DMS153 treated with DMSO at 0.1 percent for 48 hours (cell line): ENCODE results near the gene PEX14.
"Not testable (repeated sequence)": the region's sequence is repeated elsewhere in the genome, so short reads cannot be mapped to it uniquely, and the experiment has no call there.

Experiments
- DNase-seq: peaks from one replicate; lab custom pipeline; 2025; ENCODE audit not compliant: unreplicated experiment; lab: John Stamatoyannopoulos, UW

The PEX14 gene

DNA sequence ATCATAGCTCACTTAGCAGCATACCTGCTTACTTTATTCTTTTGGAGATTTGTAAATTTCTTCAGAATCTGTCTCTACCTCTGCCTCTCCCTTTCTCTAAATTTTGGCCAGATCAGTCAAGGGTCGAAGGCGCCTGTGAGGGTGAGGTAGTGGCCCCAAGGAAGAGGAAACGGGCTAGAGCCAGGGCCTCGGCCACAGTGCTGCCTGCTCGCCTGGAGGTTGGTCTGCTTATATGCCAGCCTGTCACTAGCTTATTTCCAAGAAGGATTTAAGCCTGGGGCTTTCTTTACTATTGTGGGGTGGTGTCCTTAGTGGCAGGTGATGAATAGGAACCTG, 19.6 kb downstream of the PEX14 start:
- DNase-seq, result no peak

GRCh38 chr1:10494754-10495474, 20.2 kb downstream of the PEX14 start:
- peak; percentile 92 for DNase-seq

DNA sequence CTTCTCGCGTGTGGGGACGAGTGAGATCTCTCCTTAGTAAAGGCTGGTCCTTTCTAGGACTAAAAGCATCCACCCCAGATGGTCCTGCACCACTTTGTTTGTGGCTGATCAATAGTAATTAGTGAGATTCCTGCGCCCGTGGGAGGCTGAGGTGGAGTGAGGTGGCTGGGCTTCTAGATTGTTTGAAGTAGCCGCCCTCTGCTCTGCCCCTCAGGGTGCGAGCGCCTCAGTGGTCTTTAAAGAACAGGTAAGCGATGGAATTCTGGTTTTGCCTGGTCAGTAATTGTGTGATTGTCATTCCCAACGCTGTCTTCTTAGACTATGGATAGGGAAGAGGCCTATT, 20.7 kb downstream of the PEX14 start:
- no peak for DNase-seq

GRCh38 chr1:10495952-10496351, 21.2 kb downstream of the PEX14 start:
- no peak for DNase-seq

DNA sequence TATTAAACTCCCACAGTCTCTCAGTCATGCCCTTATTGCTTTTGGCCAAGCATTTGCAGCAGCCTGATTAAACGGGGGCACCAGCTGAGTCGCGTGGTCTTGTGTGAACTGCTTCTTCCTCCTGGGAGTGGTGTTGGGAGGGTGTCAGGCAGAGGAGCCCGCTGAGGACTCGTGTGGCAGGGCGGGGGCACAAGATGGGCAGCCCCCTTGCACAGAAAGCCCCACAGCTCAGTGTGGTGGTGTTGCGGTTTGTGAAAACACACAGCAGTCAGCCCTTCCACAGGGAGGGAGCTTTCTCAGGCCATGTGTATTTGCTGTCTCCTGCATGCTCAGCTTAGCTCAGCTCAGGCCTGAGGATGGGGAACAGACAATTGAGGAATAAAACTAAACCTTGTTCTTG, 22.4 kb downstream of the PEX14 start:
- no peak for DNase-seq

DNA sequence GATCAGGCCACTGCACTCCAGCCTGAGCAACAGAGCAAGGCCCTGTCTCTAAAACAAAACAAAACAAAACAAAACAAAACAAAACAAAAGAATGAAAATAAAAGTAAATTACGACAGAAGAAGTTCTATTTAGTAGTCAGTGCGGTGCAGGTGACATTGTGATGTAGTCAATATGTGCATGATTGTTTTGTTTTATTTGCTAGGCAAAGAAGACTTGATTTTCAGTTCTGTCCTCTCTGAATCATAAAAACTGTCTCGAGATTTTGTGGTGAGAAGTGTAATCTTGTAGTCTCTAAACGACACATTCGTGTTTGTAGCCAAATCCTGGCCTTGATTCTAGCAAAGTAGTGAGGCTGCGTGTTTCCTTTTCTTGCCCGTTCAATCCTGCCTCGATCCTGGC, 23.5 kb downstream of the PEX14 start:
- no peak for DNase-seq

DNA sequence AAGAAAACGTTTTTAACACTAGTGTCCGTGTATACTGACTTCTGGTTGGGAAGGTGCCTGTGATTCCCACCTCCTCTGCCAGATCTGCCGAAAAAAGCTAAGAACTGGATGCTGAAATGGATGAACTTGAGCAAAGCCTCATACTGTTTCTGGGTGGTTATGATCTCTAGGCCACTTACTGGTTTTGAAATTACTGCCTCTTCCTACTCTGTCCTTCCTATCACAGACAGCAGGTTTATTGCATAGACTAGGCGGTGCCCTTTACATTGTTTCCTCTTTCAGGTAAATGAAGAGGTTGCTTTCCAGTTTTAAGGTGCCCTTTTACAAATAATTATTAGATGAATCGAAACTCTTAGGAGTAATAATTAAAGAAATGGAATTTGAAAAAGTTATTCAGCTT, 27.5 kb downstream of the PEX14 start:
- DNase-seq, result no peak

- DNase-seq, result no peak
Observed at GRCh38 chr1:10504249-10504648, 29.5 kb downstream of the PEX14 start.

DNA sequence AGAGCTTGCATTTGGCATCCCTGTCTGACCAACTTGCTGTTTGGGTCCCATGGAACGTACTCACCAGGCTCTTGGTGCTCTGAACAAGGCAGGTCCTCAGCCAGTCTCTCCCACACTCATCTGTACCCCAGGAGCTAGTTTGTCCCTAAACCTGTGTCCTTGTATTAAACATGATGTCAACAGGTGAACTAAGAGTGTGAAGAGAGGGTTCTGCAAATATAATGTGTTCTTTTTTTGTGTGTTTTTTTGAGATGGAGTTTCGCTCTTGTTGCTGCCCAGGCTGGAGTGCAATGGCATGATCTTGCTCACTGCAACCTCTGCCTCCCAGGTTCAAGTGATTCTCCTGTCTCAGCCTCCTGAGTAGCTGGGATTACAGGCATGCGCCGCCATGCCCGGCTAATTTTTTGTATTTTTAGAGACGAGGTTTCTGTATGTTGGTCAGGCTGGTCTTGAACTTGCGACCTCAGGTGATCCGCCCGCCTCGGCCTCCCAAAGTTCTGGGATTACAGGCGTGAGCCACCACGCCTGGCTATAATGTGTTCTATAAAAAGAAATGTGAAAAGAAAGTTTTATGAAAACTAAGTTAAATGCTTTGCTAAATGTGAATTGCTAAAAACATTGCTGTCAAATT, 31.4 kb downstream of the PEX14 start:
- not testable (repeated sequence) for DNase-seq

- no peak for DNase-seq
Observed at GRCh38 chr1:10506677-10507047, 31.9 kb downstream of the PEX14 start.

GRCh38 chr1:10507111-10507879, 32.5 kb downstream of the PEX14 start:
- peak; percentile 96 for DNase-seq

- DNase-seq, result no peak
Observed at GRCh38 chr1:10508511-10508951, 33.8 kb downstream of the PEX14 start.

DNA sequence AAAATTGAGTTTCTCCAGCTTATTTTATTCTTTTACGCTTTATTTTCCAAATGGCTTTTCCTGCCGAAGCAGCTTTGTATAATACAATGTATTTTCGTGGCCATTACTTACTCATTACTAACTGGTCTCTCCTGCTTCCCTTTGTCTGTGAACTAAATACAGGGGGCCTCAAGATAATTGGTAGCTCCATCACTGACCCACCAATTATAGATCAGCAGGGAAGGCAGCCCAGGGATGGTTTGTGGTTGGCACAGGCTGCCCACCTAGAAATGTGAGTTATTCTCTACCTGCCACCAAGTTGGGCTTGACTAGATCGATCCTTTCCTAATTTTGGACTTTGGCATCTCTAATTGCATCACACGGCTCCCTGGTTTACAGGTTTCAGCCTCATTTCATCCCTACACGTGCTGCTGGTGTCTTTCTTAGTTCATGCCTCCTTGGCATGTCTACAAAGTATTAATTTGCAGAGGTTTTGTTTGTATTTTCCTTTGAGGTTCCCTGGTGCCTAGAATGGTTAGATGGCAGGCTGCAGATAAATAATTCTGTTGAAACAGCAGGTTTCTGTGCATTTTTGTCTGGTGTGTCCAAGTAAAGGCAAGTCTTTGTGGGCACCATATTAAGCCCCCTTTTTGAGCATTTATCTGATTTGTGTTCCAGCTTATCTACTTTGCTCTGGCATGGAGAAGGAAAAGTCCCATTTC, 35.2 kb downstream of the PEX14 start:
- no peak for DNase-seq

DNA sequence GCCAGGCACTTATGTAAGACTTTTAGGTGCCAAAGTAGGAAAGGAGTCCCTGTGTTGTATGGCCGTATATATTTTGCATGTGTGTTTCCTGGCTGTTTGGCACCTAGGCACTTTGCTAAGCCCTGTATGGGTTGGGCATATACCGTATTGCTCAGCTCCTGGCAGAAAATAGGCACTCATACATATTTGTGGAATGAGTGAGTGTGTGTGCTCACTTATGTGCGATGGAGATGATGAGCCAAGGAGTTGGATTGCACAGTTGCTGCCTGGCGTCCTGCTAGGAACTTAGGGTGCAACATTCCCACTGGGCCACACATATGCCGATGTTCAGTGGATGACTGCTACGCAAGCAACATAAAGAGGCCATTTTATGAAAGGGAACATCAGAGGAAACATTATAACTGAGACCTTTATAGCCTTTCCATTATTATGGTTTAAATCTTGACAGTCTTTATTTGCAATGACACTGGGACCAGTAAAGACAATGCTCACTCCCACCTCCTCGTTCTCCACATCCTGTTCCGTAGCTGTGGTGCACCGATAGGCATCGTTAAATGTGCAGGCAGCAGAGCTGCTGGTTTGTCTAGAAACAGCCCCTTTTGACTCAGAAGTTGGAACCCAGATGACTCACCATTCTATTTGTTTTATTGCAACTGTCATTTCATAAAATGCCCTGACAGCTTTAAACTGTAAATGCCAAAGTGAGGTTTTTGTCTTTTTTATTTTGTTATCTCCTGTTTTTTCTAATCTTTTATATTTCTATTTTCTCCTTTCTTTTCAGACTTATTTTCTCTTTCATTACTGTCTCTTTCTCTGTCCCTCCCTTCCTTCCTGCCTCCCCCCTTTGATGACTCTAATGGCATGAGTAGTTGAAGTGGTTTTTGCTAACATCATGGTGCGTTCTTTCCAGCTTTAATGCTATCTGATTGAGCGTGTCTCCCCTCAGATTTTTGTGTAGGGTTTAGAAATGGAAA, 36.1 kb downstream of the PEX14 start:
- peak; percentile 74 for DNase-seq

DNA sequence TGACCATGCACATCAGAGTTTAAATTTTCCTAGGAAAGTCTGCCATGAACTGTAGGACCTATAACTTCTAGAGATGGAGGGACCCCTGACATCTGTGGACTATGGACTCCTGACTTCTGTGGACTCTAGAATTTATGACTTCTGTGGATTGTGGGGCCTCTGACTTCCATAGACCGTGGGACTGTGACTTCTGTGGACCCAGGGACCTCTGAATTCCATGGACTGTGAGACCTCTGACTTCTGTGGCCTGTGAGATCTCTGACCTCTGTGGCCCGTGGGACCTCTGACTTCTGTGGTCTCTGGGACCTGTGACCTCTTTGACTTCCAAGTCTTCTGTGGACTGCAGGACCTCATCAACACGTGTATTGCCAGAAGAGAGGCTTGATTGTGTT, 36.7 kb downstream of the PEX14 start:
- no peak for DNase-seq

GRCh38 chr1:10513199-10513598, 38.4 kb downstream of the PEX14 start:
- no peak for DNase-seq

DNA sequence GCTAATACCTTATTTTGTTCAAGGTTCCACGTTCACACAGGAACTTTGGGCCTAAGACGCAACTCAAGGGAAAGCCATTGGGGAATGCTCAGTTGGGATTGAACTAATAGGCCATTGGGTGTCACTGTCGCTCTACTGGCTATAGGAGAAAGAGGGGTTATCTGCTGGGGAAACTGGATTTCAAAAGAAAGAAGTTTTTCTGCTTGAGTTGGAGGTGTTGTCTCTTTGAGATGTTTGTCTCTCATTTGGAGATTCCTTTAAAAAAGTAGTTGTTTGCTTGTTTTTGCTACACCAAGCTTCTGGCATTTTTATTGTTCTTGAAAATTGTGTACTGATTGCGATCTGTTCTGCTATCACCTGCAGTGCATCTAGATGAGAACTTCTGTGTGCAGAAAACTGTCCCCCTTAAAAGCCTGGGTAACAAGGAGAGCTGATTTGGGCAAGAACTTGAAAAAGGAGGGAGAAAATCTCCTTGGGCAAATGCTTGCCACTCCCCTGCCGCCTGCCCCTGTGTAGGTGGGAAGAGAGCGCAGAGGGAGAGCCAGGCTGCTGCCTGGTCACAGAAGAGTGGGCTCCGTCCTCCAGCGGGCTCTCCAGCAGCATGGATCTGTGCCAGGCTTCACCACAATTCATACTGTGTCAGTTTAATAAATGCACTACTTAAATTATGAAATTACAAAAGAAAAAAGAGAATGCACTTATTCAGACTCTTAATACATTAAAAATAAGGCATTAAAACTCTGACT, 39.9 kb downstream of the PEX14 start:
- peak; percentile 91 for DNase-seq

GRCh38 chr1:10515301-10515975, 40.7 kb downstream of the PEX14 start:
- no peak for DNase-seq

GRCh38 chr1:10515976-10516750, 41.4 kb downstream of the PEX14 start:
- no peak for DNase-seq
